Activated B cell treated with CpG ODN at 0.5 μM for 24 hours (primary cell): ENCODE measurements around the gene OR51G2. TPM values are rescaled to one million over a fixed set of nuclear protein-coding genes. Genes with fewer than 3 reads are reported as not detected.

Experiments used
- ATAC-seq: fragments of 200-7000 bp; cut with Tn5 transposase; one replicate; pipeline ENCODE4 v1.10.0; 2021; ENCODE audit warnings: low read depth, mild to moderate bottlenecking, moderate library complexity
- CTCF ChIA-PET: fragments of 350-600 bp; sonication (Branson Sonifier 250); formaldehyde crosslinking; loops from one replicate; lab custom pipeline; 2021; ENCODE audit warnings: antibody characterized with exemption; lab: Charles Lee
- POLR2A ChIA-PET: fragments of 350-600 bp; sonication (Branson Sonifier 250); formaldehyde crosslinking; loops from one replicate; lab custom pipeline; 2021; ENCODE audit warnings: antibody characterized with exemption; lab: Charles Lee
- DNase-seq: peaks from one replicate; pipeline ENCODE4 v3.0.0; 2022
- H3K27ac Mint-ChIP-seq: one replicate; pipeline ENCODE4 v1.8.0; 2020; ENCODE audit warnings: mixed read lengths
- H3K27me3 Mint-ChIP-seq: one replicate; pipeline ENCODE4 v1.8.0; 2021; ENCODE audit warnings: mixed read lengths
- H3K36me3 Mint-ChIP-seq: one replicate; pipeline ENCODE4 v1.8.0; 2021; ENCODE audit warnings: low read depth, mixed read lengths
- H3K4me1 Mint-ChIP-seq: one replicate; pipeline ENCODE4 v1.8.0; 2021; ENCODE audit warnings: mixed read lengths
- H3K4me3 Mint-ChIP-seq: one replicate; pipeline ENCODE4 v1.8.0; 2020; ENCODE audit warnings: mild to moderate bottlenecking, mixed read lengths
- H3K9me3 Mint-ChIP-seq: one replicate; pipeline ENCODE4 v1.8.0; 2020; ENCODE audit warnings: mixed read lengths
- CTCF ChIP-seq: fragments of 200-600 bp; IDR thresholded peaks from one replicate; pipeline ENCODE4 v1.8.0; 2022; ENCODE audit warnings: antibody characterized with exemption, mild to moderate bottlenecking
- intact Hi-C: fragments of 100-400 bp; cut with micrococcal nuclease; formaldehyde crosslinking; loops from one replicate; pipeline ENCODE4 v1.15.1; 2024
- total RNA-seq: library from RNA; stranded (reverse); gene quantifications from 2 replicates; pipeline ENCODE4 v1.2.3, GENCODE V29; 2022

Gene OR51G2
- total RNA-seq, 1 donor from 2014 or later: not detected

GRCh38 chr11:4936745-4937144 lies 17.6 kb upstream of the OR51G2 start:
- intact Hi-C loops: no loop called here
- H3K27ac Mint-ChIP-seq: no peak overlapping the region
- ChIA-PET POLR2A (no interaction called here), CTCF (no interaction called here)
- no peak for DNase-seq
- no peaks in the 10 kb centered on the region for H3K36me3 Mint-ChIP-seq
- no peaks in the 10 kb centered on the region for H3K9me3 Mint-ChIP-seq
- no peak overlapping the region for H3K4me3 Mint-ChIP-seq
- H3K4me1 Mint-ChIP-seq: no peaks in the 10 kb centered on the region
- peaks cover 2% of the 10 kb centered on the region for H3K27me3 Mint-ChIP-seq
- TF ChIP-seq CTCF: no peak
- ATAC-seq: no peak

GRCh38 chr11:4932751-4933150 lies 13.6 kb upstream of the OR51G2 start:
- H3K27ac Mint-ChIP-seq: no peak overlapping the region

GRCh38 chr11:4926608-4927007 lies 7.5 kb upstream of the OR51G2 start:
- Mint-ChIP-seq H3K4me3 (no peak overlapping the region), H3K27me3 (no peaks in the 10 kb centered on the region), H3K36me3 (no peaks in the 10 kb centered on the region), H3K27ac (no peak overlapping the region), H3K4me1 (no peaks in the 10 kb centered on the region), H3K9me3 (no peaks in the 10 kb centered on the region)
- no peak for DNase-seq
- no peak for ATAC-seq
- intact Hi-C loops: no loop called here
- CTCF ChIA-PET: no interaction called here
- TF ChIP-seq CTCF: no peak
- POLR2A ChIA-PET: no interaction called here

More at GRCh38 chr11:4932751-4933150, 13.6 kb upstream of the OR51G2 start:
- no peak for TF ChIP-seq CTCF
- DNase-seq (no peak), ATAC-seq (no peak)
- ChIA-PET POLR2A (no interaction called here), CTCF (no interaction called here)
- no peaks in the 10 kb centered on the region for H3K9me3 Mint-ChIP-seq
- no peak overlapping the region for H3K4me3 Mint-ChIP-seq
- no peaks in the 10 kb centered on the region for H3K4me1 Mint-ChIP-seq
- no peaks in the 10 kb centered on the region for H3K36me3 Mint-ChIP-seq
- intact Hi-C loops: no loop called here
- H3K27me3 Mint-ChIP-seq: no peaks in the 10 kb centered on the region

- no peaks in the 10 kb centered on the region for H3K9me3 Mint-ChIP-seq
- no peak within 1 kb of the TSS for H3K27ac Mint-ChIP-seq
- POLR2A ChIA-PET: no interaction called here
- no peak for TF ChIP-seq CTCF
- no peaks in the 10 kb centered on the region for H3K36me3 Mint-ChIP-seq
- DNase-seq (no peak), ATAC-seq (no peak)
- intact Hi-C loops: no loop called here
- H3K4me1 Mint-ChIP-seq: no peaks in the 10 kb centered on the region
- CTCF ChIA-PET: no interaction called here
- no peaks in the 10 kb centered on the region for H3K27me3 Mint-ChIP-seq
- H3K4me3 Mint-ChIP-seq: no peak within 1 kb of the TSS
These were observed 5.1 kb upstream of the OR51G2 start, which contains the start of gene OR51G1 for GRCh38 chr11:4924239-4924638. OR51G1 (minus strand) TSS chr11:4924339; CDS start chr11:4924339, 0 bp downstream.

GRCh38 chr11:4922304-4922703 lies 3.2 kb upstream of the OR51G2 start:
- POLR2A ChIA-PET: no interaction called here
- no peak for TF ChIP-seq CTCF
- DNase-seq (no peak), ATAC-seq (no peak)
- Mint-ChIP-seq H3K9me3 (no peaks in the 10 kb centered on the region), H3K27ac (no peak overlapping the region), H3K4me3 (no peak overlapping the region), H3K36me3 (no peaks in the 10 kb centered on the region), H3K27me3 (no peaks in the 10 kb centered on the region), H3K4me1 (no peaks in the 10 kb centered on the region)
- intact Hi-C loops: no loop called here
- CTCF ChIA-PET: no interaction called here
